SH-SY5Y (cell line): ENCODE measurements around the gene PSMA7.

Experiments used
- GATA2 ChIP-seq: IDR thresholded peaks from 2 replicates; pipeline ENCODE4 v1.6.1; 2011; ENCODE audit warnings: mild to moderate bottlenecking, low read depth, low read length
- GATA3 ChIP-seq: IDR thresholded peaks from 2 replicates; pipeline ENCODE4 v1.6.1; 2011; ENCODE audit warnings: low read depth, mild to moderate bottlenecking, low read length, moderate library complexity

GRCh38 chr20:62132421-62132820 lies 10.8 kb downstream of the PSMA7 start:
- TF ChIP-seq GATA3, result no peak
- no peak for TF ChIP-seq GATA2
